NCI-H510A (cell line): Measurements from ENCODE around the gene SOX10.

Experiments used
- DNase-seq: peaks from one replicate; lab custom pipeline; 2025; lab: John Stamatoyannopoulos, UW

Gene SOX10

DNA sequence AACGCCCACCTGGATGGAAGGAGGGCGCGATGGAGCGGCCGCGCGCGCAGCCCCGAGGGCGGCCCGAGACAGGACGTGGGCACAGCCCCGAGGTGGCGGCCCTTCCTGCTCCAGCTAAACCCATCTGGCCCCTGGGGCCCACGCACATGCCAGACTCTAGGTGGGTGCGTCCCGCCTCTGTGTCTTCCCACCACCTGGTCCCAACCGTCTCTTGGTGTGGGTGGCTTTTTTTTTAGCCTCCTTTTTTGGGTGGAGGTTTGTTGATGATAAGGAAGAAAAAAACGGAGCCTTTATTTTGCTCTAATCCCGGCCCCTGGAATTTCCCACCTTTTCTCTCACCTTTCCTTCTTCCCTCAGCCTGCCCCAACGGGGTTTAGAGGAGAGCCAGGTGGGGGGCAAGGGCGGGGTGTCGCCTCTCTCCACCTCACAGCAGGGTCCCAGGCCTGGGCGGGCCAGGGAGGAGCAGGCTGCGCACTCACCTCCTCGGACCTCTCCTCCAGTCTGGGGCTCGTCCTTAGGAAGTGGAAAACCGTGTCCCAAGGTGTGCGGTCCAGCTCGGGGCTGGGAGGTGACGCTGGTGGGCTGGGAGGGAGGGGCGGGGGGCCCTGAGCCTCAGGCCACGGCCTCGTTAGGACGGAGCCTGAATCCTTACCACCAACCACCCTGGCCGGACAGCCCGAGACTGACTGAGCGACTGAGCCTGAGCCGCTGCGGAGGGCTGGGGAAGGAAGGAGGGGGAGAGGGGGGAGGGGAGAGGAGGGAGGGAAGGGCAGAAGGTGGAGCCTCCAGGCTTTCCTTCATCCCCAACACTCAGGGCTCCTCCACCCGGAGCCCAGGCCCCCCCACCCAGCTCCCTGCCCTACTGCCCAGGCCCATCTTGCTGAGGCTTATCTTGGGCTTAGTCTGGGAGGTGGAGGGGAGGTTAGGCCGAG lies at the start of gene SOX10:
Gene SOX10, minus strand, starts transcription at position 696 of the 932 bp plus-strand sequence. CDS start 771 bp downstream, outside the sequence.
- no peak for DNase-seq

DNA sequence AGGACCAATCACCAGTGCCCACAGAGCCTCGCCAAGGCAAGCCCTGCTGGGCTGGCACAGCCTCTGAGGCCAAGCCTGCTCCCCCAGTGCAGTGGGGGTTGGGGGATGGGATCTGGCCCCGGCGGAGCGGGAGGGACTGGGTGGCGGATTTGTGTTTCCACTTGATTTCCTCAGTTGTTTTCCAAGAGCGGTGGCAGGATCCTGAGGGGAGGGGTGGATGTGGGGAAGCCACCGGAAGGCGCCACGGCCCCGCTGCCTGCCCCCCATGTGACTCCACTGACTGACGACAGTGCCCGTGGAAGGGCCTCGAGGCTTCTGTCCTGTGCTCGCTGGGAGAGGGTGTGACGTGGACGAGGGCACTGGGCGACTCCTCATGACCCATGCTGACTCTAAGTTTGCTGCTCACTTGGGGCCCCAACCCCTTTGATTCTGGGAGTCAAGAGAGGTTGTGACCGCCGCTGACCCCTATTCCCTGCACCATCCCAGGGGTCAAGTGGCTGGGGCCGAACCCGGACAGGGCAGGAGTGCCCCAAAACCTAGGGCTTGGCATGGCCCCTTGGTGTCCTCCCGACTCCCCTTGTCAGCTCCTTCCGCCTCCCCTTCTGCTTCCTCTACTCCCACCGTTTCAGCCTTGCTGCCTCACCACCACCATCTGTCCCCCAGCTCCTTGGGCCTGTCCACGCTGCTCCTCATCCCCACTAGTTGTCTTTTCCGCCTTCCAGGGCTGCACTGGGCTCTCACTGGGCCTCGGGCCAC lies 49.3 kb upstream of the SOX10 start:
- DNase-seq = no peak

DNA sequence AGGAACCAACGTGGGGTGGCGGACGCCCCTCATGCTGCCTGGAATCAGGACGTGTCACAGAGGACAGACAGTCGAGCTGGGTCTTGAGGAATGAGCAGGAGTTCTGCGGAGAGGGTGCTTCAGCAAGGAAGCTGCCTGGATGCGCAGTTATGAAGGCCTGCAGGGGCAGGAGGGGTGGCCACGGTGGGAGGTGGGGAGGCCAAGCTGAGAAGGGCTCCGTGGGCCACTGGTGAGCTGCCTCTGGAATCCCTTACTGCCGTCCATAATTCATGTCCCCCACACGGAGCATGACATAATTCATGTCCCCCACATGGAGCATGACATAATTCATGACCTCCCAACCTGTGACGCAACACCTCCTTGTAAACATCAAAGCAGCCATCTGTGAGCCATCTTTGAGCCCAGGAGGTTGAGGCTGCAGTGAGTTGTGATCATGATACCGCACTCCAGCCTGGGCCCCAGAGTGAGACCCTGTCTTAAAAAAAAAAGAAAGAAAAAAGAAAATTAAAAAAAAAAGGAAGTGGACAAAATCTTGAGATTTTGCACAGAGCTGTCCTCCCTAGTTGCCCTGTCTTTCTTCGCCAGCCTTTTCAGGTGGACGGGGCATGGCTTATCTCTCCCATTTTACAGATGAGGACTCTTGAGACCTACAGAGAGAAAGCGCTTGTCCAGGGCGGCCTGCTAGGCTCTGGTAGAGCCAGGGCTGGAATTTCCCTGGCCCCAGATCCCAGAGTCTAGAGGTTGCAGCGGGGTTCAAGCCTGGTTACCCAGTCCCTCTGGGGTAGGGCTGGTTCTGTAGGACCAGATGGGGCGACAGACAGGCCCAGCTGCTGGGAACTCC lies 48.5 kb upstream of the SOX10 start:
- no peak for DNase-seq

DNA sequence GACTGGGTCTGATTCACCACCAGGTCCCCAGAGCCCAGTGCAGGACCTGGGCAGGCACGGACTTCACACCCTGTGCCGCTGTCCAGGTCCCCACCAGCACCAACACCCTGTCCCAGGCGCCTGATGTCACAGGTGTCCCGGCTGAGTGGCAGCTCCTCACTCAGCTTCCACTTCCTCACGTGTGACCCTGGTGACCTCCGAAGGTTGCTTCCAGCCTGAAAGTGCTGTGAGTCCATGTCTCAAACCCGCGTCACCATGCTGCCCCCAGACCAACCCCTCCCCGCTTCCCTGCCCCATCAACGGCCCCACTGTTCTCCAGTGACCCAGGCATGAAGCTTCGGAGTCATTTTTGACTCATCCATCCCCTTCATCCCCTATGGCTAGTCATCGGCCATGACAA lies 47.1 kb upstream of the SOX10 start:
- DNase-seq = no peak

DNA sequence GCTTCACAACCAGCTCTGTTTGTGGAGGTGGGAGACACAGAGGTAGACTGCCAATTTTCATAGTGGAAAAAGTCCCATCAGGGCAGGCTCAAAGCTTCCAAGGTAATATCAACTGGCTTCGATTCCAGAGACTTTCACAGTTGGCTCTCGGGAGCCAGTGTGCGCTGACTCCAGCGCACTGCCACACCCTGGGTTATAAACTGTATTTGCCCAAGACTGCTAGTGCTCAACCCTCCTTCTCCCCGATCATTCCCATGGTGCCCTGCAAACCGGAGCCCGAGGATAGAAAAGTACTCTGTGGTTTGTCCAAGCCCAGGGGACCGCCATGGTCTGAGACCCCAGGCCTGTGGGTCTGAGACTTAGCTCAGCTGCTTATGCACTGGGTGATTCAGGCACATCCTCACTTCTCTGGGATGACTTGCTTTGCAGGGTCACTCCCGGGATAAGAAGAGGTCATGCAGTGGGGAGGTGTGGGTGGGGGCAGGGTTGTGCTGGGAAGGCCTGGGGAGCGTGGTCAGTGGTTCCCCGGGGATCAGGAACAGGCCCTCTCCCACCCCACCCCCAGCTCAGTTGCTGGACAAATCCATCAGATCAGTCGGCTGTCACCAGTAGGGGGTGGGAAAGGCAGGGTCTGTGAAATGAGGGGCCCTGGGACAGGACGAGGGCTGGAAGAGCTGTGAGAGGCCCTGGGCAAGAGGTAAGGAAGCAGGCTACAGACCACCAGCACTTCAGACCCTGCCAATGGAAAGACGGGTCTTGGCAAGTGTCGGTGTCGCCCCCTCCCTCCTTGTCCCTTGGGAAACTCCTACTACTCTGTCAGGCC lies 46.2 kb upstream of the SOX10 start:
- DNase-seq = no peak

DNA sequence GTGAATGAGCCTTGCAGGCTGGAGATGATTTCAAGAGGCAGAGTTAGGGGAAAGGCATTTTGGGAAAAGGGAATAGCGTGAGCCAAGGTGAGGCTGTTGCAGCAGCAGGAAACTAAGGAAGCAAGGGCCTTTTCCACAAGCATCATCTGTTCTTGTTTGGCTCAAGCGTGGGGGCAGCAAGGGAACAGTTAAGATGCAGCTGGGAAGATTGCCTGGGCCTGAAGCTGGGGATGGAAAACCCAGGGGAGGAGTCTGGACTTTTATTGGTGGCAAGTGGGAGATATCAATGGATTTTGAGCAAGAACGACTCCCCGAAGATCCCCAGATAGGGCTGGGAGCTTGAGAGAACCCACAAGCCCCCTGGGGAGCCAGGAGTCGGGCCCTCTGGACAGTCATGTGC lies 45.5 kb upstream of the SOX10 start:
- DNase-seq = no peak

DNA sequence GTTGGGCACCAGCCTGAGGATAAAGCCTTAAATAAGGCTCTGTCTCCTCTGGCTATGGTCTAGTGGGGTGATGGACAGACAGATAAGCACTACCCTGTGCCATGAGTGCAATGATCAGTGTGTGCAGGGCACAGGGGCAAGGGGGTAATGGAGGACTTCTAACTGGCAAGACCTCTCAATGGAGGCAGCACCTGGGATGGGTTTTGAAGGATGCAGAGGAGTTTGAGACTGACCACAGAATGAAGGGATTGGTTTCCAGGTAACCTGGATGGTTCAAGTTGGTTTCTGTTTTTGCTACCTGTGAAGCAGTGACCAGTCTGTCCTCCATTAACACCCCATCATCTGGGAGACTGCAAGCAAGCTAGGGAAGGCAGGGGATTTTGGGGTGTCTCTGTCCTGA lies 45.0 kb upstream of the SOX10 start:
- no peak for DNase-seq

DNA sequence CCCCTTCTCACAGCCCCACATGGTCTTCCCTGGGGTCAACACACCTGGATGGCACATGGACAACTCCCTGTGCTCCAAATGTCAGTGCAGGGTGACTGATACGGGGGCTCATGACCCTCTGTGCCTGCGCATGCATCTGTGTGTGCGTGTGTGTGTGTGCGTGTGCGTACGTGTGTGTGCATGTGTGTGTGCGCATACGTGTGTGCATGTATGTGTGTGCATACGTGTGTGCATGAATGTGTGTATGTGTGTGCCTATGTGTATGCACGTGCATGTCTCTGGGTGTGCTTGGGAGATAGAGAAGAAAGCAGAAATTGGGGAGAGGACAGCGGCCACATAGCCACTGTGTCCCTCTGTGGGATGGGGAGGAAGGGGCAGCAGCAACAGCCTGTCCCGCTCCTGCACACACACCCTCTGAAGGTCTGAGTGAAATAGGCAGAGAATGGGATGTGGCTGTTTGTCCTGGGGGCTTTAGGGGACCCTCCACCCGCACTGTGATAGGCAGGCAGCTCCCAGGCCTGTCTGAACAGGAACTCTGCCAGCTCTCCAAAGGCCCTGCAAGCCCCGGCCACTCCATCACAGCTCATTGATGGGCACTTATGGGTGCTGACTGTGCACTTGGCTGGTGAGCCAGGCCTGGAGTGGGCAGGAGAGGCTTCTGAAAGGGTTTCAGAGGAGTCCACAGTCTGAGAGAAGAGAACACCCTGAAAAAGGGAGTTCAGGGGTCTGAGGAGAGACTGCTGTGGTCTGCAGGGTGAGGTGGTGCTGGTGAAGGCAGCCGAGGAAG lies 44.2 kb upstream of the SOX10 start:
- no peak for DNase-seq

DNA sequence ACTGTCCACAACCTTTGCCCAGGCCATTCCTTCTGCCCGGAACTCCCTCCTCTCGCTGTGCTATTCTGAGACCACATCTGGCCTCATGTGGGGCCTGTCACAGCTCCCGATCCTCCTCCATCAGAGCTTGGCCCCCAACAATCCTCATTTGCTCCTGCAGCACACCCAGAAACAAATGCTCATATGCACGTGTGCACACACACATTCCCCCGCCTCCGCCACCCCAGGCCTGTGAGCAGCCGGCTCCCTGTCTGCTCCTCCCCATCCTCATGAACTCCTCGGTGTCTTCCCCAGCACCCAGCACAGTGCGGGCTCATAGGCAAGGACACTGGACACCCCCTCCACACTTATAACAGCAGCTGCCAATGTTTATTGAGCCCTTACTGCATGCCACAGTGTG lies 43.1 kb upstream of the SOX10 start:
- no peak for DNase-seq

DNA sequence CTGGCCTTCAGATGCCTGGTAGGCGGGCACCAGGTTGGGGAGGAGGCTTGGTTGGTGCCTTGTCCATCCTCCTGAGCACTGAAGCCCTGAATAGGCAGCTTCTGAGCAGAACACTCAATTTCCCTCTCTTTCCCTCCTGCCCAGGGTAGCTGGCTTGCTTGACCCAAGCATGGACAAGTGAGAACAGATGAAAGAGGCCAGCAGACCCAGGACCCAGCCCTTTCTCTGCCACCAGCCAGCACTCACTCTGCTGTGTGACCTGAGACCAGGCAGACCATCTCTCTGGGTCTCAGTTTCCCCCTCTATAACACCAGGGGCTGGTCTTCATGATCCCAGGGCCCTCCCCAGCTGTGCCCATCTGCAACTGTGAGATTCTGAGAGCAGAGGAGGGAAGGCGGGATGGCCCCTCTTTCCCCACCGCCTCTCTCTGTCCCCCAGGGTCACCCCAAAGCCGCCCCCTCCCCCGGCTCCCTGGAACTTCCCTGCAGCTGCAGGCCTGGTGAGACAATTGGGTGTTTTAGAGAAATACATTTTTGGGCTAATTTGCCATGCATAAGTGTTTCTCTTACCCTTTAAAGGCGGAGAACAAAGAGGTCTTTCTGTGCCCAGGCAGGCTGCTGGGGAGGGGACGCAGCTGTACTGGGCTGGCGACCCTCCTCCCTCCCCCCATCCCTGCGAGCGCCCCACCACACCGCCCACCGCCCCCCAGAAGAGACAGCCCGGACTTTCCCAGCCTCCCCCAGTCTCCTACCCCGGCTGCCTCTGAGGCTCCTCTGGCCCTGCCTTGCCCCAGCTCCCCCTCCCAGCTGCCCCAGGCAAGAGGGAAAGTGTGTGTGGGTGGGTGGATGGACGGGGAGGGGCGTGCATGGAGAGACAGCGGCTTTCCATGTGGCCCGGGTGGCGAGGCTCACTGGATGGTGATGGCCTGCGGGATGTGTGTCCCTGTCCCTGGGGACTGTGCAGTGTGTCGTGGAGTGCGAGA lies 42.1 kb upstream of the SOX10 start:
- no peak for DNase-seq

DNA sequence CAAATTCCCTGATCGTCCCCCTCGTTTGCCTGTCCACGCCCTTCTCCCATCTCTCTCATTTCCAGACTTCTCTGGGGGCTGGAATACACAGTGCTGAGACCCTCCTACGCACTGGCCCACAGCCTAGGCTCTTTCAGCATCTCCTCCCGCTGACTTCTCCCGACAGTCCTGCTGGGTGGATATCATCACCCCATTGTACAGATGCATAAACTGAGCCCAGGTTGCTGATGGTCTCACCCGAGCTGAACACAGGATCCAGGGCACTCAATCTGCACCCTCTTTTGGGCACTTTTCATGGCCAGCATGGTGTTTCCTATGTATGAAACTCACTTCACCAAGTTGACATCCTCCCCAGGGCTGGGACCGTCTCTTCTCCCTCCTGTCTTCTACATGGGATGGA lies 41.2 kb upstream of the SOX10 start:
- no peak for DNase-seq

DNA sequence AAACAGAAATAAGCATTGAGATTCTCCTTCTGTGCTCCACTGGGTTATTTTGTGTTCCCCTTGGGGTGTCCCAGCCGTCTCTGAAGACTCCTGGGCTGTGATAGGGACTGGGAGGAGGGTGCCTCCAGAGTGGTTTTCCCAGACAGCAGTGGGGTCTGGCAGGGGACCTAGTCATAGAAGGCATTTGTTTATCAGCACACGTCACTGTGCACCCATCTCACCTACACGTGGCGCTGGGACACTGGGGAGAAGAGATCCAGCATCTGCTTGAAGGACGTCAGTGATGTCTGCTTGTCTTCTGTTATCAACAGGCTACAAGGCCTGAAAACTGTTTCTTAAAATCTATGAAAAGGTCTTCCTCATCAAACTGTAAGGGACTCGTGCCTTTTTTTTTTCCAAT lies 38.7 kb upstream of the SOX10 start:
- DNase-seq = no peak

DNA sequence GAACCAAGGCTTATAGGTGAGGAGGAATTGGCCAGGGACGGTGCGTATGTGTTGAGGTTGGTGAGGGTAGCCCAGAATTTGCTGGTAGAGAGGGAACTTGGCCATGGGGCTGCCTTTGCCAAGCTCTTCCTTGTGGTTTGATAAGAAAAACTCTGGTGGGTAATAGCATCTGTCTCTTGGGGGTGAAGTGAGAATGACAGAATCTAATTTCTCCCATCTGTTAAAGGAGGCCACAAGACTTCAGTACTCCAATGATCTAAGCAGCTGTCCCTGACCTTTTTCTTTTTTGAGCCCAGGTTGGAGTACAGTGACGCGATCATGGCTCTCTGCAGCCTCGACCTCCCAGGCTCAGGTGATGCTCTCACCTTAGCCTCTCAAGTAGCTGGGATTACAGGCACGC lies 36.9 kb upstream of the SOX10 start:
- no peak for DNase-seq

DNA sequence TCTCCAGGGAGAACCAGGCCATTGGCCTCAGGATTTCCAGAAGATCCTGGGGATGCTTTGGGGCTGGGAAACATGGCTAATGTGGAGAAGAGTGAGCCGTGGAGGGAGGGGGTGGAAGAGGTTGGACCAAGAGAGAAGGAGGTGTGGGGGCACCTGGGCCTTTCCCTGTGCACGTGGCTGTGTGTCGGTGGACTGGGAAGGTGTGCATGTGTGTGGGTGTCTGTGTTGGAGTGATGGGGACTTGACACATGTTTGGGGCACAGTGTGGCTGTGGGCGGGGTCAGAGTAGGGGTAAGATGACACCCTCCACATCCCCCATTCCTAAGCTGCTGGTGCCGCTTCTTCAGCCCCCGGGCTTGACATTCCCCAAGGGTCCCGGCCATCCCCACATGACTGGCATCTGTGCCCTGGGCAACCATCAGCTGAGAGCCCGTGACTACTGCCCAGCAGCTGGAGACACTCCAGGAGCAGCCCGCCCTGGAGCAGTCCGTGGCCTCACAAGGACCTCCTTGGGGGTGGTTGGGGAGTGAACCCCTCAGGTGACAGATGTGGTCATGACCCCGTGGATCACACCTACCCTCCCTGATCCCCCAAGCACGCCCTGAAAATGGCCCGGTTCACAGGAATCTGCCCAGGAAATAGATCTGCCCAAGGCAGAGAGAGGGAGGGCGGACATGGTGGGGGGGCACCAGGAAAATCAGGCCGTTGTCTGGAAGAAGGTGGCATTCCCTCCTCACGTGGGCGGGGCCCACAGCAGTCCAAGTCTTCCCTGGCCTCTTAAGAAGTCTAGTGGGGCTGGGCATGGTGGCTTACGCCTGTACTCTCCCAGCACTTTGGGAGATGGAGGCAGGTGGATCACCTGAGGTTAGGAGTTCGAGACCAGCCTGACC lies 34.8 kb upstream of the SOX10 start:
- no peak for DNase-seq

DNA sequence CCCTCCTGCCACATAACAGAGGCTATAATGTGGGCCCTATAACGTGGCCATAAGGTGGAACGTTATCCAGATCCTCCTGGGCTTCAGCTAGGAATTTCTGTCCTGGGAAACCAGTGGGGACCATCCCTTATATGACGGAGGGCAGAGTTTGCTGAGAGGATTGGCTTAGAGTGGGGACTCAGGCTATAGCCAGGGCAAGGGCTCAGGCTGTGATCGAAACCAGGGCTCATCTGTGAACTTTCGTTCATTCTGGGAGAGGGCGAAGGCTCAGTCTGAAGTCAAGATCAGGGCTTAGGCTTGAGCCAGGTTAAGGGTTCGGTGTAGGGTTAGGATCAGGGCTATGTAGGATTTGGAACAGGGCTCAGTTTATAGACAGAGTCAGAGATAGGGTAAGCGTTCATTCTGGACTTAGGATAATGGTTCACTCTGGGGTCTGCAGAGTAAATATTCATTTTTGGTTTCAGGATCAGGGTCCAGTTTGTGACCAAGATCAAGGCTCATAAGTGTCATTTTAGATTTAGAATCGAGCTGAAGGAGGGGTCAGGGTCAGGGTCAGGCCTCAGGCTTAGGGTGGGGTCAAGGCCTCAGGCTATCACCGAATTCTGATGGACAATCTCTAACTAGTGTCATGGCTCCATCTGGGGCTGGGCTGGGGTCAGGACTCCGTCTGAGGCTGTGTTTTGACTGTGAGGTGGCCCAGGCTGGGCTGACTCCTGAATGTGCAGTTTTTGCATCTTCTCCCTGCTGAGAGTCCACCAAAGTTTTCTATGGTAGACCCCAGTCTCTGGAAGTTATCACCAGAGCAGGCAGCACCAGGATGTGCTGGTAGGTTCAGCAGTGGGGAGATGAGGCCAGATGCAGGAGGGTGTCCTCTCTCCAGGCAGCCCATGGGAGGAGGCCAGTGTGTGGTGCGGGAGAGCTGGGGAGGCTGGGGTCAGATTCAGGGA lies 33.9 kb upstream of the SOX10 start:
- DNase-seq = no peak

DNA sequence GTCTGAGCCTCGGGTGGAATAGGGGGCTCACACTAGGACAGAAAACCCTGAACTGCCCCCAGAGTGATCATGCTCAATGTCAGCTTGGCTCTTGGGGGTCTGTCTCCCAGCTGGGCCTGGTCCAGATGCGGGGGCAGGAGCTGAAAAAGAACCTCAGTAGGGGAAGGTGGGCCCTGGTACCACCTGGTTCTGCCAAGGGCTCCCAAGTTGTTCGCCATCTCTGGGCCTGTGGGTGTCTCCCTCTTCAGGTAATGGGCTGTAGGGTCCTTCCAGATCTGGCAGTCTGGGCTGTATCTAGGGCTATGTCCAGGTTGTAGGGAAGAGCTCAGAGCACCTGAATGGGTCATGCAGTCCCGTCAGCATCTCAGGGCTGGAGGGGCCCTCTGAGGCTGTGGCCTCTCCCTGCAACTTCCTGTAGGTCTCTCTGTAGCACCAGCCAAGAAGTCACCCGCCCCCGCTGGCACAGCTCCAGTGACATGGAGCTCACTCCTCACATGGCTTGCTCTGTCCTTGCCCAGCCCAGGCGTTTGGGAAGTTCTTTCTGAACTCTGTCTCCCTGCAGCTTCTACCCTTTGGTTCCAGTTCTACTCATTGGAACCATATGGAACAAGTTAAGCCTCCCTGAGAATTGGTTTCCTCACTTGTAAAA lies 33.0 kb upstream of the SOX10 start:
- DNase-seq = no peak
